Thyroid gland (tissue), 4 donors: ENCODE data around the gene ZNF595. TPM values are rescaled to one million over a fixed set of nuclear protein-coding genes. Genes with fewer than 3 reads are reported as not detected.

Source experiments
- DNase-seq, 2 donors: peaks; one replicate each; pipeline ENCODE4 v3.0.0-alpha.2; 2019
- H3K27ac ChIP-seq, 3 donors: fragments of 200-600 bp; sonication (generic); 1 replicate in 2 of 3; 2 replicates in 1 of 3; pipeline ENCODE4 v1.5.1; 2016 to 2019; ENCODE audit warnings: mild to moderate bottlenecking in 1 of 3, moderate library complexity in 1 of 3
- H3K27me3 ChIP-seq: fragments of 200-600 bp; sonication (generic); one replicate; pipeline ENCODE4 v1.5.1; 2019
- H3K36me3 ChIP-seq, 2 donors: fragments of 200-600 bp; sonication (generic); one replicate each; pipeline ENCODE4 v1.5.1; 2016 to 2019
- H3K4me1 ChIP-seq, 2 donors: fragments of 200-600 bp; sonication (generic); one replicate each; pipeline ENCODE4 v1.5.1; 2017 to 2019
- H3K4me3 ChIP-seq, 3 donors: fragments of 200-600 bp; sonication (generic); replicated peaks in 1 of 3; 1 replicate in 2 of 3; 2 replicates in 1 of 3; pipeline ENCODE4 v1.5.1; 2016; ENCODE audit warnings: mild to moderate bottlenecking in 1 of 3
- H3K9me3 ChIP-seq: fragments of 200-600 bp; sonication (generic); one replicate; pipeline ENCODE4 v1.5.1; 2017
- POLR2A ChIP-seq, 2 donors: fragments of 450-650 bp; IDR thresholded peaks; one replicate each; pipeline ENCODE4 v1.6.1; 2017; ENCODE audit warnings: antibody characterized with exemption in 2 of 2, mild to moderate bottlenecking in 2 of 2, moderate library complexity in 1 of 2
- WGBS, 2 donors: methylation state at CpG; one replicate each; pipeline ENCODE4 v1.1.5; 2017; 5-methylcytosine and 5-hydroxymethylcytosine counted together
- intact Hi-C: fragments of 100-400 bp; cut with DNase I; formaldehyde crosslinking; loops from one replicate; pipeline ENCODE4 v1.15.1; 2023
- total RNA-seq, 4 donors: library from RNA; depleted of rRNA; stranded (reverse); fragments of >200 nt; gene quantifications; one replicate each; pipeline ENCODE4 v1.2.3, GENCODE V29; 2016
- TF ChIP-seq, protein P1 (sequence below), 6 experiments: fragments of 200-600 bp in 3 of 6; fragments of 450-650 bp in 3 of 6; sonication (generic) in 3 of 6; IDR thresholded peaks; one replicate each; pipeline ENCODE4 v1.5.1; 2016 to 2019; ENCODE audit warnings: antibody characterized with exemption in 6 of 6, mild to moderate bottlenecking in 2 of 6, inconsistent platforms in 1 of 6, moderate library complexity in 1 of 6

ZNF595 gene
- total RNA-seq, 4 donors from 2014 or later = 25.8 to 68.2 (median 29.0) TPM

- peak in 1 of 2 donors; percentile 60 for TF ChIP-seq POLR2A (IDR thresholded peaks at IDR 0.05)
- TF ChIP-seq, protein P1, sequence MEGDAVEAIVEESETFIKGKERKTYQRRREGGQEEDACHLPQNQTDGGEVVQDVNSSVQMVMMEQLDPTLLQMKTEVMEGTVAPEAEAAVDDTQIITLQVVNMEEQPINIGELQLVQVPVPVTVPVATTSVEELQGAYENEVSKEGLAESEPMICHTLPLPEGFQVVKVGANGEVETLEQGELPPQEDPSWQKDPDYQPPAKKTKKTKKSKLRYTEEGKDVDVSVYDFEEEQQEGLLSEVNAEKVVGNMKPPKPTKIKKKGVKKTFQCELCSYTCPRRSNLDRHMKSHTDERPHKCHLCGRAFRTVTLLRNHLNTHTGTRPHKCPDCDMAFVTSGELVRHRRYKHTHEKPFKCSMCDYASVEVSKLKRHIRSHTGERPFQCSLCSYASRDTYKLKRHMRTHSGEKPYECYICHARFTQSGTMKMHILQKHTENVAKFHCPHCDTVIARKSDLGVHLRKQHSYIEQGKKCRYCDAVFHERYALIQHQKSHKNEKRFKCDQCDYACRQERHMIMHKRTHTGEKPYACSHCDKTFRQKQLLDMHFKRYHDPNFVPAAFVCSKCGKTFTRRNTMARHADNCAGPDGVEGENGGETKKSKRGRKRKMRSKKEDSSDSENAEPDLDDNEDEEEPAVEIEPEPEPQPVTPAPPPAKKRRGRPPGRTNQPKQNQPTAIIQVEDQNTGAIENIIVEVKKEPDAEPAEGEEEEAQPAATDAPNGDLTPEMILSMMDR (IDR thresholded peaks at IDR 0.05) = no peak
- H3K4me1 ChIP-seq = peaks cover 10% of the 10 kb centered on the region in 2 donors
- H3K27ac ChIP-seq = peak overlapping the region; percentile 65 to 92 (median 78)
- intact Hi-C loops = no loop called here
- H3K36me3 ChIP-seq = no peaks in the 10 kb centered on the region
- H3K9me3 ChIP-seq = no peaks in the 10 kb centered on the region
- DNase-seq = peak; percentile 71 to 74
- H3K27me3 ChIP-seq = no peaks in the 10 kb centered on the region
- peak overlapping the region; percentile 49 to 88 (median 86) for H3K4me3 ChIP-seq
- WGBS, 2 donors = 4 to 7% methylated on average over 28 to 30 of the region's 30 CpGs
Observed at GRCh38 chr4:125091-125771, 72.1 kb downstream of the ZNF595 start.

- WGBS, 2 donors = 57 to 58% methylated on average over 5 of the region's 5 CpGs
- Histone ChIP-seq H3K36me3 (no peaks in the 10 kb centered on the region), H3K4me3 (peak overlapping the region in 2 of 3 donors; percentile 49 to 88), H3K9me3 (no peaks in the 10 kb centered on the region), H3K4me1 (peaks cover 10% of the 10 kb centered on the region in 2 donors), H3K27ac (peak overlapping the region in 2 of 3 donors; percentile 78 to 92), H3K27me3 (no peaks in the 10 kb centered on the region)
- intact Hi-C loops = no loop called here
- DNase-seq = peak; percentile 32 to 38
- TF ChIP-seq, protein P1 (IDR thresholded peaks at IDR 0.05) = no peak
- TF ChIP-seq POLR2A (IDR thresholded peaks at IDR 0.05) = no peak
Observed at GRCh38 chr4:125833-126232, 72.7 kb downstream of the ZNF595 start.

DNA sequence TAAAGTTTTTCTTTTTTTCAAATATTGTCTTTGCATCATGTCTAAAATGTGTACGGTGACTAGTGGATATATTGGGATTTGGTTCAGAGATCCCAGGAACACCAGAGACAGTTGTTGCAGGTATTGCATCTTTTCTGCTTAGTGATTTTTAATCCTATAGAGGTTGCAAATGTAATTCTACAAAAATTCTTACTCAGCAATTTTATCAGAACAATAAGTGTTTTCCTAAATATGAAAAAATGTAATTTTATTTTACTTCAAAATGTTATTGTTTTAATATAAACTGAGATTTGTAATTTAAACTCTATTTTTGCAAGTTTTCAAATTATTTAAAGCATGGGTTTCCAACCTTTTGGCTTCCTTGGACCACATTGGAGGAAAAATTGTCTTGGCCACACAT lies 79.4 kb downstream of the ZNF595 start:
- TF ChIP-seq, protein P1 (IDR thresholded peaks at IDR 0.05) = no peak
- no peak for TF ChIP-seq POLR2A (IDR thresholded peaks at IDR 0.05)
- H3K27ac ChIP-seq = no peak overlapping the region
- DNase-seq = no peak
- intact Hi-C loops = no loop called here
- H3K4me1 ChIP-seq = no peaks in the 10 kb centered on the region
- H3K36me3 ChIP-seq = peaks cover 14 to 31% of the 10 kb centered on the region in 2 donors
- WGBS, 2 donors = 95 to 100% methylated on average over 1 of the region's 1 CpG
- no peaks in the 10 kb centered on the region for H3K27me3 ChIP-seq
- H3K9me3 ChIP-seq = no peaks in the 10 kb centered on the region
- H3K4me3 ChIP-seq = no peak overlapping the region

Other genes starting within 250 kb of the ZNF595 start
- 10 to 100 TPM; 13.7 to 30.4 (median 23.4) TPM for gene ZNF718, start 71.2 kb downstream of the ZNF595 start, total RNA-seq